Astrocyte of the spinal cord (primary cell): ENCODE data around the gene R3HDML.

ENCODE experiments used
- DNase-seq: peaks from one replicate; pipeline ENCODE4 v3.0.0; 2011; ENCODE audit warnings: low read depth, low spot score
- H3K4me3 ChIP-seq: 2 replicates; pipeline ENCODE4 v1.5.1; 2011; ENCODE audit warnings: low read depth, mild to moderate bottlenecking, low read length, moderate library complexity
- in situ Hi-C: cut with HindIII; loops from 2 replicates; pipeline ENCODE4 v1.10.0; 2017; ENCODE audit warnings: low sequenced_read_pairs
- TF ChIP-seq, protein P1 (sequence below): IDR thresholded peaks from 2 replicates; pipeline ENCODE4 v1.5.1; 2012; ENCODE audit warnings: low read depth, mild to moderate bottlenecking, low read length, inconsistent platforms

The R3HDML gene

DNA sequence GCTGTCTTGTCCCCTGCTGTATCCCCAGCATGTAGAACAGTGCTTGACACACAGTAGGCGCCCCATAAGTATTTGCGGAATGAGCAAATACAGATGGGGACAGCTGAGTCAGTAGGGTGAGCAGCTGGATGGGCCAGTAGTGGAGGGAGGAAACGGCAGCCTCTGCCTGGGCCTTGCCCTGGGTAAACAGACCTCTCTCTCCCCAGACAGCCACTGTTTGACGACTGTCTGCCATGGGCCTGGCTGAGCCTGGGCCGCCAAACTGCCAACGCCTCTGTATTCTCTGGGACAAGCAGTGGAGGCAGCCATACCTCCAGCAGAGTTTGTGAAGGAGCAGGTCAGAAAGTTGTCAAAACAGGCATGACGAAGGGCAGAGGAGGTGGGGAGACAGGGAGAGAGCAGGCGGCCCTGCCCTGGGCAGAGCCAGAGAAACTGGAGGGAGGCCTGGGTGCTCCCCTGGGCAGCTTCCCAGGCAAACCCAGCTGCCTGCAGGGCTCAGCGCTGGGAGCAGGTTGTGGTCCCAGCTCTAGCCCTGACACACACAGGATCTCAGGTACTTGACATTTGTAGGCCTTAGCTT is 33.9 kb downstream of the R3HDML start:
- DNase-seq = peak; percentile 28
- H3K4me3 ChIP-seq = no peak overlapping the region
- in situ Hi-C loops = no loop called here
- TF ChIP-seq, protein P1, sequence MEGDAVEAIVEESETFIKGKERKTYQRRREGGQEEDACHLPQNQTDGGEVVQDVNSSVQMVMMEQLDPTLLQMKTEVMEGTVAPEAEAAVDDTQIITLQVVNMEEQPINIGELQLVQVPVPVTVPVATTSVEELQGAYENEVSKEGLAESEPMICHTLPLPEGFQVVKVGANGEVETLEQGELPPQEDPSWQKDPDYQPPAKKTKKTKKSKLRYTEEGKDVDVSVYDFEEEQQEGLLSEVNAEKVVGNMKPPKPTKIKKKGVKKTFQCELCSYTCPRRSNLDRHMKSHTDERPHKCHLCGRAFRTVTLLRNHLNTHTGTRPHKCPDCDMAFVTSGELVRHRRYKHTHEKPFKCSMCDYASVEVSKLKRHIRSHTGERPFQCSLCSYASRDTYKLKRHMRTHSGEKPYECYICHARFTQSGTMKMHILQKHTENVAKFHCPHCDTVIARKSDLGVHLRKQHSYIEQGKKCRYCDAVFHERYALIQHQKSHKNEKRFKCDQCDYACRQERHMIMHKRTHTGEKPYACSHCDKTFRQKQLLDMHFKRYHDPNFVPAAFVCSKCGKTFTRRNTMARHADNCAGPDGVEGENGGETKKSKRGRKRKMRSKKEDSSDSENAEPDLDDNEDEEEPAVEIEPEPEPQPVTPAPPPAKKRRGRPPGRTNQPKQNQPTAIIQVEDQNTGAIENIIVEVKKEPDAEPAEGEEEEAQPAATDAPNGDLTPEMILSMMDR = no peak

- no peak overlapping the region for H3K4me3 ChIP-seq
- TF ChIP-seq, protein P1 = no peak
- in situ Hi-C loops = loop anchor here (10.0 kb wide), 1 partner anchor 82 kb away; no protein-coding TSS in a partner anchor
- no peak for DNase-seq
These were observed 45.8 kb downstream of the R3HDML start for GRCh38 chr20:44382641-44383040.

DNA sequence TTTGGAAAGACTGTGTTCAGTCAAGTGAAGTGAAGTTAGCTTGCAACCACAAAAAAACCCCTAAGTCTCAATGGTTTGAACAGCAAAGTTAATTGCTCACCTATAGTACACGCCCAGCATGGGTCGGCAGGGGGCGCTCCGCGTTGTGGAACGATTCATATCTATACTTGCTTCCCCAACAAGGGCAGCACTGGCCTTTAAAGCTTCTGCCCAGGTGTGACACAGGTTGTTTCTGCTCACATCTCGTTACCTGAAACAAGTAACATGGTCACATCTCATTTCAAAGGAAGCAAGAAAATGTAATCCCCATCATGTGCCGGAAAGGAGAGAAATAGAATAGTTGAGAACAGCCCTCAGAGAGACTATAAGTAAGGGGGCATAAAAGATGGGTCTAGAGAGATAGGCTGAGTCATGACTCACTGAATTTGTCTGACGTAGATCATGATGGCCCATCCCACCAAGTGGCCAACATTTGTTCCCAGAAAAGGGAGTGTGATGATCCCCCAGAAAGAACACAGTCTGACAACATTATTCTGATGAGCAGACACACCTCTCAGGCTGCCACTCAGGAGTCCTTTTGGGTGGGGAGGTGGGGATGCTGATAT is 47.7 kb downstream of the R3HDML start:
- DNase-seq = peak; percentile 62
- in situ Hi-C loops = loop anchor here (10.0 kb wide), 1 partner anchor 80 kb away; no protein-coding TSS in a partner anchor
- TF ChIP-seq, protein P1 = peak; percentile 93

GRCh38 chr20:44388466-44389023 is 51.7 kb downstream of the R3HDML start:
- TF ChIP-seq, protein P1 = peak; percentile 83
- DNase-seq = peak; percentile 47
- in situ Hi-C loops = loop anchor here (10.0 kb wide), 1 partner anchor 76 kb away; no protein-coding TSS in a partner anchor
- no peak overlapping the region for H3K4me3 ChIP-seq

More for the DNA sequence above, 47.7 kb downstream of the R3HDML start:
- no peak overlapping the region for H3K4me3 ChIP-seq

- no peak overlapping the region for H3K4me3 ChIP-seq
- in situ Hi-C loops = loop anchor here (10.0 kb wide), 1 partner anchor 75 kb away; no protein-coding TSS in a partner anchor
- no peak for DNase-seq
- TF ChIP-seq, protein P1 = no peak
These were observed 53.0 kb downstream of the R3HDML start for GRCh38 chr20:44389871-44390270.

GRCh38 chr20:44390280-44390679 is 53.4 kb downstream of the R3HDML start:
- no peak overlapping the region for H3K4me3 ChIP-seq
- in situ Hi-C loops = no loop called here
- TF ChIP-seq, protein P1 = no peak
- DNase-seq = no peak
